Large intestine (tissue), 12 donors: Measurements from ENCODE around the gene KLHL15. TPM values are rescaled to one million over a fixed set of nuclear protein-coding genes. Genes with fewer than 3 reads are reported as not detected.
"Not testable (repeated sequence)": the region's sequence is repeated elsewhere in the genome, so short reads cannot be mapped to it uniquely, and the experiment has no call there.

Source experiments
- DNase-seq, 2 donors: peaks; one replicate each; pipeline versions ENCODE4 v3.0.0 to v3.0.0-alpha.2; 2013
- H3K27ac ChIP-seq: one replicate; pipeline ENCODE4 v1.5.1; 2013; ENCODE audit warnings: low read length
- H3K27me3 ChIP-seq: 2 replicates; pipeline ENCODE4 v1.6.1; 2013; ENCODE audit warnings: low read length; ENCODE audit not compliant: control insufficient read depth, insufficient read depth
- H3K36me3 ChIP-seq: 2 replicates; pipeline ENCODE4 v1.6.1; 2013; ENCODE audit warnings: low read length; ENCODE audit not compliant: control insufficient read depth, insufficient read depth
- H3K4me1 ChIP-seq: one replicate; pipeline ENCODE4 v1.6.1; 2013; ENCODE audit warnings: low read length; ENCODE audit not compliant: control insufficient read depth, insufficient read depth
- H3K4me3 ChIP-seq: one replicate; pipeline ENCODE4 v1.5.1; 2013; ENCODE audit warnings: low read length
- H3K9me3 ChIP-seq: one replicate; pipeline ENCODE4 v1.6.1; 2013; ENCODE audit warnings: mild to moderate bottlenecking, low read depth, low read length, moderate library complexity; ENCODE audit not compliant: control insufficient read depth
- WGBS: methylation state at CpG from one replicate; pipeline ENCODE4 v1.1.5; 2013; ENCODE audit warnings: low lambda C conversion rate; ENCODE audit not compliant: insufficient coverage; 5-methylcytosine and 5-hydroxymethylcytosine counted together
- long read RNA-seq, 11 donors: transcript quantifications; one replicate each; lab custom pipeline, GENCODE V29; 2026
- polyA plus RNA-seq: library from polyadenylated mRNA; unstranded; fragments of 120-200 nt; gene quantifications from one replicate; pipeline ENCODE4 v1.2.1, GENCODE V29; 2013

Gene KLHL15
- polyA plus RNA-seq = 14.6 TPM
- long read RNA-seq, donor 1 = 0 reads
- long read RNA-seq, donor 2 = 0 reads
- long read RNA-seq, donor 3 = 0 reads
- long read RNA-seq, donor 4 = 0 reads
- long read RNA-seq, donor 5 = 0 reads
- long read RNA-seq, donor 6, partial matches to known transcripts = 590 of 639 reads
- long read RNA-seq, donor 6, other reads (novel, unspliced or antisense) = 49 of 639 reads
- long read RNA-seq, donor 7 = 0 reads
- long read RNA-seq, donor 8 = 0 reads
- long read RNA-seq, donor 9 = 0 reads
- long read RNA-seq, donor 10 = 0 reads
- long read RNA-seq, donor 11 = 0 reads

- Histone ChIP-seq H3K9me3 (no peaks in the 10 kb centered on the region), H3K4me1 (no peaks in the 10 kb centered on the region), H3K4me3 (peak within 1 kb of the TSS; percentile 75), H3K27ac (peak within 1 kb of the TSS; percentile 99), H3K27me3 (no peaks in the 10 kb centered on the region), H3K36me3 (no peaks in the 10 kb centered on the region)
- DNase-seq = no peak
- no CpG with 5 or more reads among the region's 7 CpGs for WGBS
These were observed at the start of gene KLHL15 for GRCh38 chrX:24027086-24027485. KLHL15 (minus strand) TSS chrX:24027186; CDS start chrX:24006693, 20,493 bp downstream.

- Histone ChIP-seq H3K36me3 (peaks cover 36% of the 10 kb centered on the region), H3K9me3 (no peaks in the 10 kb centered on the region), H3K4me3 (no peak overlapping the region), H3K4me1 (no peaks in the 10 kb centered on the region), H3K27ac (no peak overlapping the region), H3K27me3 (no peaks in the 10 kb centered on the region)
- no CpG with 5 or more reads among the region's 9 CpGs for WGBS
- no peak for DNase-seq
These were observed 42.9 kb upstream of the KLHL15 start for GRCh38 chrX:24069877-24070276.

GRCh38 chrX:24063488-24063887 lies 36.5 kb upstream of the KLHL15 start:
- Histone ChIP-seq H3K36me3 (peaks cover 44% of the 10 kb centered on the region), H3K27me3 (no peaks in the 10 kb centered on the region), H3K27ac (no peak overlapping the region), H3K4me1 (no peaks in the 10 kb centered on the region), H3K4me3 (no peak overlapping the region), H3K9me3 (no peaks in the 10 kb centered on the region)
- DNase-seq = no peak
- no CpG with 5 or more reads among the region's 6 CpGs for WGBS

- no CpG with 5 or more reads among the region's 14 CpGs for WGBS
- no peaks in the 10 kb centered on the region for H3K4me1 ChIP-seq
- DNase-seq = no peak
- H3K4me3 ChIP-seq = no peak overlapping the region
- peaks cover 16% of the 10 kb centered on the region for H3K36me3 ChIP-seq
- H3K27ac ChIP-seq = peak overlapping the region; percentile 98
- H3K27me3 ChIP-seq = no peaks in the 10 kb centered on the region
- H3K9me3 ChIP-seq = no peaks in the 10 kb centered on the region
These were observed 28.0 kb upstream of the KLHL15 start for GRCh38 chrX:24055043-24055356.

- no peaks in the 10 kb centered on the region for H3K27me3 ChIP-seq
- no CpG with 5 or more reads among the region's 57 CpGs for WGBS
These were observed 27.4 kb upstream of the KLHL15 start, which contains the start of gene EIF2S3 for GRCh38 chrX:24054182-24055042. EIF2S3 (plus strand) TSS chrX:24054956; CDS start chrX:24054969, 13 bp downstream.

GRCh38 chrX:24050522-24051318 lies 23.7 kb upstream of the KLHL15 start:
- H3K27ac ChIP-seq, H3K4me1 ChIP-seq, H3K36me3 ChIP-seq, H3K9me3 ChIP-seq, H3K4me3 ChIP-seq, H3K27me3 ChIP-seq, DNase-seq: not testable (repeated sequence)
- WGBS = no CpG with 5 or more reads among the region's 26 CpGs

More at GRCh38 chrX:24054182-24055042, 27.4 kb upstream of the KLHL15 start, which contains the start of gene EIF2S3:
- DNase-seq = peak; percentile 93 to 96
- H3K9me3 ChIP-seq = no peaks in the 10 kb centered on the region
- H3K4me3 ChIP-seq = no peak within 1 kb of the TSS
- no peaks in the 10 kb centered on the region for H3K4me1 ChIP-seq
- peak within 1 kb of the TSS; percentile 98 for H3K27ac ChIP-seq
- peaks cover 10% of the 10 kb centered on the region for H3K36me3 ChIP-seq

- DNase-seq, H3K4me1 ChIP-seq, H3K36me3 ChIP-seq, H3K4me3 ChIP-seq, H3K9me3 ChIP-seq, H3K27me3 ChIP-seq, H3K27ac ChIP-seq: not testable (repeated sequence)
- WGBS = no CpG with 5 or more reads among the region's 24 CpGs
These were observed 22.7 kb upstream of the KLHL15 start for GRCh38 chrX:24049643-24050042.

GRCh38 chrX:24046060-24046459 lies 19.1 kb upstream of the KLHL15 start:
- not testable (repeated sequence) for H3K27ac ChIP-seq, H3K9me3 ChIP-seq, H3K27me3 ChIP-seq, DNase-seq, H3K36me3 ChIP-seq, H3K4me1 ChIP-seq, H3K4me3 ChIP-seq

GRCh38 chrX:24037729-24038128 lies 10.7 kb upstream of the KLHL15 start:
- no peaks in the 10 kb centered on the region for H3K36me3 ChIP-seq
- WGBS = no CpG with 5 or more reads among the region's 4 CpGs
- no peak overlapping the region for H3K27ac ChIP-seq
- H3K4me1 ChIP-seq = no peaks in the 10 kb centered on the region
- no peak overlapping the region for H3K4me3 ChIP-seq
- H3K27me3 ChIP-seq = no peaks in the 10 kb centered on the region
- no peak for DNase-seq
- no peaks in the 10 kb centered on the region for H3K9me3 ChIP-seq

- H3K4me3 ChIP-seq = no peak overlapping the region
- WGBS = no CpG with 5 or more reads among the region's 5 CpGs
- H3K9me3 ChIP-seq = no peaks in the 10 kb centered on the region
- no peaks in the 10 kb centered on the region for H3K4me1 ChIP-seq
- no peaks in the 10 kb centered on the region for H3K27me3 ChIP-seq
- H3K27ac ChIP-seq = no peak overlapping the region
- H3K36me3 ChIP-seq = no peaks in the 10 kb centered on the region
- DNase-seq = no peak
These were observed 7.5 kb upstream of the KLHL15 start for GRCh38 chrX:24034485-24034884.
